A172 (cell line): ENCODE data around the gene TYRP1. TPM values are rescaled to one million over a fixed set of nuclear protein-coding genes. Genes with fewer than 3 reads are reported as not detected.

ENCODE experiments used
- DNase-seq: peaks from one replicate; pipeline ENCODE4 v3.0.0-alpha.2; 2015; ENCODE audit warnings: low spot score
- total RNA-seq: library from RNA; depleted of rRNA; stranded (reverse); fragments of >200 nt; shearing (Covaris generic); gene quantifications from 2 replicates; pipeline ENCODE4 v1.2.3, GENCODE V29; 2014; rRNA removed

The TYRP1 gene
- total RNA-seq, 1 experiment from 2014 or later = 2.4 TPM

- no peak for DNase-seq
Observed at GRCh38 chr9:12735665-12736064, 42.5 kb downstream of the TYRP1 start.

- DNase-seq = no peak
Observed at GRCh38 chr9:12737871-12738270, 44.7 kb downstream of the TYRP1 start.

GRCh38 chr9:12739014-12739652, 45.9 kb downstream of the TYRP1 start:
- peak; percentile 8 for DNase-seq

- DNase-seq = no peak
Observed at GRCh38 chr9:12740845-12741244, 47.7 kb downstream of the TYRP1 start.

- DNase-seq = peak; percentile 49
Observed at GRCh38 chr9:12748016-12748415, 54.8 kb downstream of the TYRP1 start.

GRCh38 chr9:12748954-12749353, 55.8 kb downstream of the TYRP1 start:
- no peak for DNase-seq

- no peak for DNase-seq
Observed at GRCh38 chr9:12753931-12754330, 60.7 kb downstream of the TYRP1 start.

GRCh38 chr9:12759761-12760160, 66.6 kb downstream of the TYRP1 start:
- no peak for DNase-seq

Other genes starting within 250 kb of the TYRP1 start
- 4.9 and 6.6 TPM in 2 replicates for gene LURAP1L, start 81.6 kb downstream of the TYRP1 start, total RNA-seq